Lung (tissue), 12 donors: Measurements from ENCODE around the gene EXOC4. TPM values are rescaled to one million over a fixed set of nuclear protein-coding genes. Genes with fewer than 3 reads are reported as not detected.

ENCODE experiments used
- ATAC-seq: fragments of 200-7000 bp; cut with Tn5 transposase; one replicate; pipeline ENCODE4 v1.9.1; 2020; ENCODE audit warnings: moderate number of reproducible peaks; ENCODE audit not compliant: insufficient read depth, low FRiP score
- DNase-seq, 3 donors: peaks; one replicate each; pipeline ENCODE4 v3.0.0-alpha.2; 2013 to 2017
- H3K27ac ChIP-seq, 2 donors: one replicate each; pipeline ENCODE4 v1.5.1; 2013; ENCODE audit warnings: mild to moderate bottlenecking in 2 of 2, moderate library complexity in 2 of 2, control low read depth in 1 of 2, inconsistent platforms in 1 of 2, low read depth in 1 of 2, low read length in 1 of 2
- H3K27me3 ChIP-seq, 3 donors: one replicate each; pipeline ENCODE4 v1.5.1; 2013; ENCODE audit warnings: low read length in 2 of 3; ENCODE audit not compliant: control insufficient read depth in 3 of 3, insufficient read depth in 3 of 3
- H3K36me3 ChIP-seq, 4 donors: one replicate each; pipeline ENCODE4 v1.5.1; 2013; ENCODE audit warnings: low read length in 4 of 4, mild to moderate bottlenecking in 1 of 4, moderate library complexity in 1 of 4; ENCODE audit not compliant: control insufficient read depth in 4 of 4, insufficient read depth in 4 of 4
- H3K4me1 ChIP-seq, 5 donors: one replicate each; pipeline ENCODE4 v1.5.1; 2013; ENCODE audit warnings: low read length in 5 of 5, mild to moderate bottlenecking in 2 of 5, moderate library complexity in 1 of 5; ENCODE audit not compliant: control insufficient read depth in 5 of 5, insufficient read depth in 5 of 5
- H3K4me3 ChIP-seq: one replicate; pipeline ENCODE4 v1.5.1; 2013; ENCODE audit warnings: mild to moderate bottlenecking, control low read depth, moderate library complexity
- H3K9ac ChIP-seq, 2 donors: one replicate each; pipeline ENCODE4 v1.5.1; 2013; ENCODE audit warnings: low read length in 2 of 2, control low read depth in 1 of 2; ENCODE audit not compliant: insufficient read depth in 1 of 2
- H3K9me3 ChIP-seq, 4 donors: one replicate each; pipeline ENCODE4 v1.5.1; 2013; ENCODE audit warnings: low read length in 3 of 4, mild to moderate bottlenecking in 1 of 4, moderate library complexity in 1 of 4; ENCODE audit not compliant: control insufficient read depth in 4 of 4, insufficient read depth in 3 of 4
- CTCF ChIP-seq: IDR thresholded peaks from 2 replicates; pipeline ENCODE4 v1.5.1; 2012; ENCODE audit warnings: mild to moderate bottlenecking; ENCODE audit errors: control extremely low read depth, extremely low read depth
- WGBS, 2 donors: extraction: QIAGEN DNeasy Blood & Tissue Kit; methylation state at CpG; one replicate each; pipeline ENCODE4 v1.1.7; 2013; 5-methylcytosine and 5-hydroxymethylcytosine counted together
- polyA plus RNA-seq, 2 donors: library from polyadenylated mRNA; stranded (reverse); fragments of 200-250 nt; gene quantifications; one replicate each; pipeline ENCODE4 v1.2.1, GENCODE V29; 2013
- total RNA-seq, 2 donors: library from RNA; depleted of rRNA in 1 of 2; stranded (reverse); fragments of >200 nt in 1 of 2; gene quantifications; one replicate each; pipeline ENCODE4 v1.2.1, GENCODE V29; 2014 to 2021
- donor health status: control.
- donor health status: control.
- donor health status: Bipolar disorder and iron deficiency.
- donor health status: healthy.
- donor health status: DM: yes; HTN: yes; CAD: no.

The EXOC4 gene
- total and polyA plus RNA-seq, 4 donors, result 10.3 to 232 (median 47.4) TPM

DNA sequence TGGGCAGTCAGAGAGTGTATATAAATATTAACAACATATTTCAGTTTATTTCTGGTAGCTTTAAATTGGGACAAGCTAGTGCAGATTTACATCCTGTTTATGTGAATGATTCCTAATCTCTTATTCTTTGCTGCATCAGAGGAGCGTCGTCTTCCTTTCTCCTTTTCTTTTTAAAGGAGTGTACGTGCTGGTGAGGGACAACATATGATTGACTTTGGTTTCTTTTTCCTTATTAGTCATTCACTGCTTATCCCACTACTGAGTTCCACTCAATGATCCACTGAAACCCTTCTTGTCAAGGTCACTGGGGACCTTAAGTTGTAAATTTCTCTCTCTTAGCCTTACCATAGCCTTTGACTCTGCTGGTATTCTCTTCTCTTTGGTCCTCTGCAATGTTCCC is 116.3 kb downstream of the EXOC4 start:
- Histone ChIP-seq H3K27ac (no peak overlapping the region), H3K27me3 (no peaks in the 10 kb centered on the region), H3K9me3 (no peaks in the 10 kb centered on the region), H3K36me3 (no peaks in the 10 kb centered on the region), H3K4me1 (peaks cover 0 to 4% (median 0%) of the 10 kb centered on the region in 5 donors), H3K4me3 (no peak overlapping the region), H3K9ac (no peak overlapping the region)
- DNase-seq (peak in 2 of 3 donors; percentile 20 to 48), ATAC-seq (no peak)
- no peak for TF ChIP-seq CTCF
- WGBS, 2 donors, result 72 to 75% methylated on average over 3 of the region's 3 CpGs

GRCh38 chr7:133371616-133372015 is 118.7 kb downstream of the EXOC4 start:
- H3K4me3 ChIP-seq, result no peak overlapping the region
- DNase-seq (no peak), ATAC-seq (no peak)
- peaks cover 0 to 4% (median 0%) of the 10 kb centered on the region in 5 donors for H3K4me1 ChIP-seq
- WGBS, 2 donors, result 98 to 99% methylated on average over 4 of the region's 4 CpGs
- no peak overlapping the region for H3K9ac ChIP-seq
- no peak for TF ChIP-seq CTCF
- peaks cover 0 to 1% (median 0%) of the 10 kb centered on the region in 4 donors for H3K36me3 ChIP-seq
- H3K27me3 ChIP-seq, result no peaks in the 10 kb centered on the region
- H3K27ac ChIP-seq, result no peak overlapping the region
- H3K9me3 ChIP-seq, result no peaks in the 10 kb centered on the region

DNA sequence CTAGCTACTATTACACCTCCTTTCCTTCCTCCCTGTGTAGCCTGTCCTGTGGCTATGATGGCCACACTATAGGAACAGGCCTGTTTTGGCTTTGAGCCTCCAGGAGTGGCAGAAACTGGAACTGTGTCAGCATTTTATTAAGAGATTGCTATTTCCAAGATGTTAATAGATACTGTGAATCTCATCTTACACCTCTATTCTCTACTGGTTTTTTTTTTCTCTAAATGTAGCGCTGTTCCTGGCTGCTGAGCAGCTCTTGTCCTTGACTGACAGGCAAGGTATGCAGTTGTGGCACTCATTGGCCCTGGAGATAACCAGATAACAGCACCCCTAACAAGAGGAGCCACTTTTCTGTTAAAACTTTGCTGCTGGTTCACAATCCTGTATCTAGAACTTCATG is 119.5 kb downstream of the EXOC4 start:
- Histone ChIP-seq H3K27me3 (no peaks in the 10 kb centered on the region), H3K4me3 (no peak overlapping the region), H3K9me3 (no peaks in the 10 kb centered on the region), H3K9ac (peak overlapping the region in 1 of 2 donors; percentile 0), H3K4me1 (peaks cover 0 to 4% (median 0%) of the 10 kb centered on the region in 5 donors), H3K36me3 (peaks cover 0 to 1% (median 0%) of the 10 kb centered on the region in 4 donors), H3K27ac (no peak overlapping the region)
- 91 to 92% methylated on average over 1 of the region's 1 CpG for WGBS, 2 donors
- no peak for TF ChIP-seq CTCF
- DNase-seq (no peak), ATAC-seq (no peak)

GRCh38 chr7:133376514-133376913 is 123.6 kb downstream of the EXOC4 start:
- no peak for DNase-seq
- TF ChIP-seq CTCF, result no peak
- WGBS, 2 donors, result 96 to 97% methylated on average over 1 of the region's 1 CpG
- Histone ChIP-seq H3K27ac (no peak overlapping the region), H3K9me3 (no peaks in the 10 kb centered on the region), H3K9ac (no peak overlapping the region), H3K27me3 (no peaks in the 10 kb centered on the region), H3K4me1 (no peaks in the 10 kb centered on the region), H3K4me3 (no peak overlapping the region), H3K36me3 (peaks cover 0 to 1% (median 0%) of the 10 kb centered on the region in 4 donors)
- no peak for ATAC-seq
